Measurements from ENCODE around the gene MCRIP2. TPM values are rescaled to one million over a fixed set of nuclear protein-coding genes. Genes with fewer than 3 reads are reported as not detected.
A peak's percentile ranks its signal among the peaks of the same experiment; 100 is the strongest.

The MCRIP2 gene
- total and polyA plus RNA-seq, 9 of the 15 experiments (the other 6 are each of a cell fraction or from before 2014, with no cell fraction given) = 0.80 to 120 (median 35.2) TPM

- TF ChIP-seq TOE1 (IDR thresholded peaks at IDR 0.05; ENCODE audit: borderline replicate concordance) (peak; percentile 66; the same call in 1 of the 2 replicates), TOE1 (CRISPR knock-in tag; IDR thresholded peaks at IDR 0.05; ENCODE audit: borderline replicate concordance, low read depth) (peak; percentile 89; the same call in 1 of the 2 replicates), ARID2 (IDR thresholded peaks at IDR 0.05) (no peak), CBX5 (IDR thresholded peaks at IDR 0.05; ENCODE audit: borderline replicate concordance, low read depth) (no peak), PTRF (tag; IDR thresholded peaks at IDR 0.05) (no peak), ZNF583 (CRISPR knock-in tag; IDR thresholded peaks at IDR 0.05) (no peak), MIER1 (IDR thresholded peaks at IDR 0.05; ENCODE audit: low read depth) (0 out of 2 replicates have a peak, but pooled peaks have one; percentile 24), CREB5 (CRISPR knock-in tag; IDR thresholded peaks at IDR 0.05) (no peak), MECOM (CRISPR knock-in tag; IDR thresholded peaks at IDR 0.05) (no peak), MAFF (IDR thresholded peaks at IDR 0.05; ENCODE audit: low read length) (no peak), NKRF (IDR thresholded peaks at IDR 0.05; ENCODE audit: borderline replicate concordance) (0 out of 2 replicates have a peak, but pooled peaks have one; percentile 37), POLR3G (IDR thresholded peaks at IDR 0.05; ENCODE audit: extremely low read depth, insufficient read length, insufficient replicate concordance) (no peak), STAT6 (CRISPR knock-in tag; IDR thresholded peaks at IDR 0.05) (peak; percentile 79; the same call in 1 of the 2 replicates), MYC (IDR thresholded peaks at IDR 0.05; ENCODE audit: low read depth, low read length) (peak; percentile 63), MYC (CRISPR knock-in tag; IDR thresholded peaks at IDR 0.05; ENCODE audit: borderline replicate concordance, low read depth) (0 out of 2 replicates have a peak, but pooled peaks have one; percentile 56), THRA (IDR thresholded peaks at IDR 0.05) (no peak), ZHX1 (conservative IDR thresholded peaks at IDR 0.05; ENCODE audit: low read length) (no peak)
These were observed 53.9 kb downstream of the MCRIP2 start (continued) for GRCh38 chr16:695355-696089.
